ENCODE measurements around the gene CFAP58.

DNA sequence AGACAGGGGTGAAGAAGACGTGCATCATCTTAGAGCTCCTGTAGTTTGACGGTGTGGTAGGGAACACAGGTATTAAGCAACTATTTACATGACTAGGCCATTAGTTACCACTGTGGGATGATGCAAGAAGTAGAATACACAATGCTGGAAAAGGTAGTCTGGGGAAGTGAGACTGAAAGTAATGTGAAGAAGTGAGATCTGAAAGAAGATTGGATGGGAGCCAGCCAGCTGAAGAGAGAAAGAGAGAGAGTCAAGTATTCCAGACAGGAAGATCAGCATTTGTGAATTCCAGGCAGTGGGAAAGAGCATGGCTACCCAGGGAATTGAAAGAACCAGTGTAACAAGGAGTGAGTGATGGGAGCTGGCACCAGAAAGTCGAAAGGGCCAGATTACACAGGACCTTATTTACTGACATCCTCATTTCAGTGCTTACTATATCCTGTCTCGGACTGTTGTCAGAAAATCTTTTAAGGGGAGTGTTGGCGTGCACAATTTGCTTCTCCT, 4.0 kb upstream of the CFAP58 start:
- TF ChIP-seq EP300 (IDR thresholded peaks at IDR 0.05; ENCODE audit: borderline replicate concordance) (no peak), TCF12 (IDR thresholded peaks at IDR 0.05; ENCODE audit: low read depth) (no peak), YY1 (IDR thresholded peaks at IDR 0.05; ENCODE audit: low read depth) (no peak), RAD21 (IDR thresholded peaks at IDR 0.05; ENCODE audit: low read depth) (no peak)
